Breast epithelium (tissue), 4 donors: Measurements from ENCODE around the gene SCTR. TPM values are rescaled to one million over a fixed set of nuclear protein-coding genes. Genes with fewer than 3 reads are reported as not detected.
A peak's percentile ranks its signal among the peaks of the same experiment; 100 is the strongest.

ENCODE experiments used
- DNase-seq, 2 donors: peaks; one replicate each; pipeline ENCODE4 v3.0.0-alpha.2; 2019; ENCODE audit warnings: low spot score in 2 of 2
- H3K27ac ChIP-seq, 2 donors: fragments of 200-600 bp; sonication (generic) in 1 of 2; one replicate each; pipeline ENCODE4 v1.5.1; 2016 to 2019; ENCODE audit warnings: mild to moderate bottlenecking in 1 of 2
- H3K27me3 ChIP-seq, 2 donors: fragments of 200-600 bp; sonication (generic) in 1 of 2; one replicate each; pipeline versions ENCODE4 v1.5.1 to v1.6.0; 2017 to 2019; ENCODE audit warnings: control low read depth in 1 of 2, mild to moderate bottlenecking in 1 of 2
- H3K36me3 ChIP-seq: fragments of 200-600 bp; one replicate; pipeline ENCODE4 v1.5.1; 2019
- H3K4me1 ChIP-seq, 2 donors: fragments of 200-600 bp; sonication (generic); one replicate each; pipeline ENCODE4 v1.5.1; 2016 to 2019; ENCODE audit warnings: control low read depth in 1 of 2
- H3K4me3 ChIP-seq, 3 donors: fragments of 200-600 bp; sonication (generic); 1 replicate in 2 of 3; 2 replicates in 1 of 3; pipeline ENCODE4 v1.5.1; 2016 to 2019; ENCODE audit warnings: mild to moderate bottlenecking in 3 of 3, moderate library complexity in 2 of 3
- H3K9me3 ChIP-seq, 2 donors: fragments of 200-600 bp; sonication (generic) in 1 of 2; one replicate each; pipeline ENCODE4 v1.5.1; 2016 to 2019; ENCODE audit warnings: control low read depth in 1 of 2
- CTCF ChIP-seq, 3 donors: fragments of 450-650 bp; IDR thresholded peaks; one replicate each; pipeline ENCODE4 v1.5.1; 2016 to 2017; ENCODE audit warnings: antibody characterized with exemption in 3 of 3, mild to moderate bottlenecking in 3 of 3, moderate library complexity in 3 of 3
- POLR2A ChIP-seq: fragments of 450-650 bp; IDR thresholded peaks from one replicate; pipeline ENCODE4 v1.6.1; 2016; ENCODE audit warnings: antibody characterized with exemption, mild to moderate bottlenecking, moderate library complexity
- POLR2AphosphoS5 ChIP-seq, 3 donors: sonication (generic); formaldehyde crosslinking; IDR thresholded peaks; one replicate each; pipeline ENCODE4 v1.6.1; 2017; ENCODE audit warnings: antibody characterized with exemption in 3 of 3
- intact Hi-C: fragments of 100-400 bp; cut with DNase I; formaldehyde crosslinking; loops from one replicate; pipeline ENCODE4 v1.15.1; 2023; ENCODE audit warnings: low total_unique reads
- total RNA-seq, 3 donors: library from RNA; depleted of rRNA; stranded (reverse); fragments of >200 nt; gene quantifications; one replicate each; pipeline ENCODE4 v1.1.0, GENCODE V29; 2016

SCTR gene
- total RNA-seq, 3 donors from 2014 or later: not detected

GRCh38 chr2:119545754-119546446 lies 21.6 kb upstream of the SCTR start:
- Histone ChIP-seq H3K4me1 (no peaks in the 10 kb centered on the region), H3K27ac (no peak overlapping the region), H3K36me3 (no peaks in the 10 kb centered on the region), H3K4me3 (no peak overlapping the region), H3K9me3 (no peaks in the 10 kb centered on the region), H3K27me3 (peaks cover 0 to 13% of the 10 kb centered on the region in 2 donors)
- intact Hi-C loops: no loop called here
- DNase-seq: no peak
- TF ChIP-seq POLR2AphosphoS5 (IDR thresholded peaks at IDR 0.05) (no peak), POLR2A (no peak), CTCF (IDR thresholded peaks at IDR 0.05) (no peak)

GRCh38 chr2:119544939-119545475 lies 20.7 kb upstream of the SCTR start:
- H3K27me3 ChIP-seq: peaks cover 0 to 13% of the 10 kb centered on the region in 2 donors
- no peak overlapping the region for H3K27ac ChIP-seq
- intact Hi-C loops: loop anchor here (5.0 kb wide), 1 partner anchor 1308 kb away; no protein-coding TSS in a partner anchor

GRCh38 chr2:119544075-119544938 lies 20.0 kb upstream of the SCTR start, which contains the start of gene CFAP221:
Gene CFAP221, plus strand, starts transcription at chr2:119544449. Its CDS starts 1,683 bp downstream, at chr2:119546132.
- H3K27me3 ChIP-seq: peaks cover 0 to 13% of the 10 kb centered on the region in 2 donors
- no peak within 1 kb of the TSS for H3K27ac ChIP-seq
- intact Hi-C loops: loop anchor here (5.0 kb wide), 1 partner anchor 1307 kb away; no protein-coding TSS in a partner anchor
- H3K36me3 ChIP-seq: no peaks in the 10 kb centered on the region
- DNase-seq: peak; percentile 28 to 60
- TF ChIP-seq POLR2A (no peak), POLR2AphosphoS5 (IDR thresholded peaks at IDR 0.05) (no peak)
- H3K9me3 ChIP-seq: no peaks in the 10 kb centered on the region
- peak within 1 kb of the TSS; percentile 39 to 65 (median 52) for H3K4me3 ChIP-seq
- no peaks in the 10 kb centered on the region for H3K4me1 ChIP-seq

More at GRCh38 chr2:119544939-119545475, 20.7 kb upstream of the SCTR start:
- DNase-seq: no peak
- peak overlapping the region; percentile 39 to 65 (median 52) for H3K4me3 ChIP-seq
- no peaks in the 10 kb centered on the region for H3K36me3 ChIP-seq
- no peaks in the 10 kb centered on the region for H3K9me3 ChIP-seq
- TF ChIP-seq CTCF (IDR thresholded peaks at IDR 0.05) (no peak), POLR2A (no peak), POLR2AphosphoS5 (IDR thresholded peaks at IDR 0.05) (no peak)
- H3K4me1 ChIP-seq: no peaks in the 10 kb centered on the region

GRCh38 chr2:119541476-119541875 lies 17.2 kb upstream of the SCTR start:
- H3K27me3 ChIP-seq: peaks cover 0 to 13% of the 10 kb centered on the region in 2 donors
- H3K4me1 ChIP-seq: no peaks in the 10 kb centered on the region
- intact Hi-C loops: loop anchor here (5.0 kb wide), 1 partner anchor 1304 kb away; no protein-coding TSS in a partner anchor
- no peak overlapping the region for H3K27ac ChIP-seq
- no peak for TF ChIP-seq CTCF (IDR thresholded peaks at IDR 0.05)
- TF ChIP-seq POLR2A: no peak
- TF ChIP-seq POLR2AphosphoS5 (IDR thresholded peaks at IDR 0.05): no peak
- DNase-seq: no peak
- no peaks in the 10 kb centered on the region for H3K36me3 ChIP-seq
- H3K4me3 ChIP-seq: no peak overlapping the region
- H3K9me3 ChIP-seq: no peaks in the 10 kb centered on the region

- no peak for TF ChIP-seq CTCF (IDR thresholded peaks at IDR 0.05)
- no peak for TF ChIP-seq POLR2A
- no peak for TF ChIP-seq POLR2AphosphoS5 (IDR thresholded peaks at IDR 0.05)
- intact Hi-C loops: no loop called here
- Histone ChIP-seq H3K4me1 (no peaks in the 10 kb centered on the region), H3K36me3 (no peaks in the 10 kb centered on the region), H3K9me3 (peaks cover 12 to 25% of the 10 kb centered on the region in 2 donors), H3K4me3 (no peak overlapping the region), H3K27ac (no peak overlapping the region), H3K27me3 (peaks cover 0 to 9% of the 10 kb centered on the region in 2 donors)
- no peak for DNase-seq
These were observed 13.5 kb upstream of the SCTR start for GRCh38 chr2:119537792-119538191.
